Left lung (tissue), 10 donors: ENCODE results near the gene ERI3. TPM values are rescaled to one million over a fixed set of nuclear protein-coding genes. Genes with fewer than 3 reads are reported as not detected.

ENCODE experiments used
- ATAC-seq: fragments of 200-7000 bp; cut with Tn5 transposase; one replicate; pipeline ENCODE4 v1.9.1; 2020; ENCODE audit warnings: moderate library complexity
- DNase-seq, 4 donors: peaks; one replicate each; pipeline ENCODE4 v3.0.0-alpha.2; 2013 to 2020
- H3K27ac ChIP-seq, 2 donors: fragments of 200-600 bp; sonication (generic) in 1 of 2; one replicate each; pipeline versions ENCODE4 v1.5.0 to v1.8.0; 2020 to 2021
- H3K27me3 ChIP-seq, 2 donors: fragments of 200-600 bp; sonication (generic) in 1 of 2; one replicate each; pipeline versions ENCODE4 v1.5.0 to v1.8.0; 2020 to 2021
- H3K36me3 ChIP-seq, 2 donors: fragments of 200-600 bp; sonication (generic) in 1 of 2; one replicate each; pipeline versions ENCODE4 v1.5.0 to v1.8.0; 2020 to 2021
- H3K4me1 ChIP-seq, 2 donors: fragments of 200-600 bp; one replicate each; pipeline ENCODE4 v1.8.0; 2021
- H3K4me3 ChIP-seq, 2 donors: fragments of 200-600 bp; sonication (generic) in 1 of 2; one replicate each; pipeline versions ENCODE4 v1.5.0 to v1.8.0; 2020 to 2021; ENCODE audit warnings: mild to moderate bottlenecking in 1 of 2
- H3K9me3 ChIP-seq, 2 donors: fragments of 200-600 bp; sonication (generic) in 1 of 2; one replicate each; pipeline versions ENCODE4 v1.5.0 to v1.8.0; 2020 to 2021
- intact Hi-C, 2 donors: fragments of 100-400 bp; cut with DNase I; formaldehyde crosslinking; loops; one replicate each; pipeline versions ENCODE4 v1.11.2 to v1.14.2; 2022
- polyA plus RNA-seq, 6 donors: library from polyadenylated mRNA; unstranded; fragments of 120-200 nt; gene quantifications; one replicate each; pipeline ENCODE4 v1.2.1, GENCODE V29; 2013; ENCODE audit not compliant: insufficient read length in 6 of 6
- total RNA-seq, 2 donors: library from RNA; stranded (reverse); fragmentation: NEBNext Ultra II Directional; extraction: Animal tissue kit (Norgen Biotek cat#: 25700); gene quantifications; one replicate each; pipeline ENCODE4 v1.2.1, GENCODE V29; 2021
- TF ChIP-seq, protein P1 (sequence below), 2 donors: fragments of 200-600 bp; sonication (generic) in 1 of 2; IDR thresholded peaks; one replicate each; pipeline versions ENCODE4 v1.5.0 to v1.8.0; 2021; ENCODE audit warnings: antibody characterized with exemption in 2 of 2
- donor health status: DM: no; HTN: yes; CAD: no.
- donor health status: DM: no; HTN: no; CAD: no.

ERI3 gene
- total and polyA plus RNA-seq, 8 donors, result 44.5 to 70.7 (median 65.3) TPM

GRCh38 chr1:44288883-44289282 lies 66.2 kb downstream of the ERI3 start:
- no peak overlapping the region for H3K27ac ChIP-seq
- no peaks in the 10 kb centered on the region for H3K9me3 ChIP-seq
- TF ChIP-seq, protein P1, sequence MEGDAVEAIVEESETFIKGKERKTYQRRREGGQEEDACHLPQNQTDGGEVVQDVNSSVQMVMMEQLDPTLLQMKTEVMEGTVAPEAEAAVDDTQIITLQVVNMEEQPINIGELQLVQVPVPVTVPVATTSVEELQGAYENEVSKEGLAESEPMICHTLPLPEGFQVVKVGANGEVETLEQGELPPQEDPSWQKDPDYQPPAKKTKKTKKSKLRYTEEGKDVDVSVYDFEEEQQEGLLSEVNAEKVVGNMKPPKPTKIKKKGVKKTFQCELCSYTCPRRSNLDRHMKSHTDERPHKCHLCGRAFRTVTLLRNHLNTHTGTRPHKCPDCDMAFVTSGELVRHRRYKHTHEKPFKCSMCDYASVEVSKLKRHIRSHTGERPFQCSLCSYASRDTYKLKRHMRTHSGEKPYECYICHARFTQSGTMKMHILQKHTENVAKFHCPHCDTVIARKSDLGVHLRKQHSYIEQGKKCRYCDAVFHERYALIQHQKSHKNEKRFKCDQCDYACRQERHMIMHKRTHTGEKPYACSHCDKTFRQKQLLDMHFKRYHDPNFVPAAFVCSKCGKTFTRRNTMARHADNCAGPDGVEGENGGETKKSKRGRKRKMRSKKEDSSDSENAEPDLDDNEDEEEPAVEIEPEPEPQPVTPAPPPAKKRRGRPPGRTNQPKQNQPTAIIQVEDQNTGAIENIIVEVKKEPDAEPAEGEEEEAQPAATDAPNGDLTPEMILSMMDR (IDR thresholded peaks at IDR 0.05), result no peak
- DNase-seq (no peak), ATAC-seq (no peak)
- peaks cover 0 to 28% of the 10 kb centered on the region in 2 donors for H3K36me3 ChIP-seq
- no peak overlapping the region for H3K4me3 ChIP-seq
- peaks cover 0 to 2% of the 10 kb centered on the region in 2 donors for H3K4me1 ChIP-seq
- intact Hi-C loops, result no loop called here
- H3K27me3 ChIP-seq, result no peaks in the 10 kb centered on the region

DNA sequence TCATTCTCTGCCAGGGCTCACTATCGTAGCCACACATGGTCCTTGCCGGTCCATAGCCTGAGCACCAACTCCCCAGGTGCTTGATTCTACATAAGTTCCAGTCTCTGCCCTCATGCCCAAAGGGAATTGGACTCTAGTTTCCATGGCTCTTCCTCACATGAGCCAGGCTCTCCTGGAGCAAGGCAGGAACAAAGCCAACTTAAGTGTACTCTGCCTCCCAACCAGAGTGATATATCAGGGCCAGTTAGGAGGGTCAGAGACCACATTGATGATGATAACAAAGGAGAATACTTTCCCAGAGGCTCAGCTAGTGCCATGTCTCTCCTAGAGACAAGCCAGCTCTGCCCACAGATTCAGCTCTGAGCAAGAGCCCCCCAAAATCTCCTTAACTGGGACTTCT lies 70.9 kb downstream of the ERI3 start:
- no peaks in the 10 kb centered on the region for H3K9me3 ChIP-seq
- H3K27me3 ChIP-seq, result no peaks in the 10 kb centered on the region
- DNase-seq (no peak), ATAC-seq (no peak)
- TF ChIP-seq, protein P1 (IDR thresholded peaks at IDR 0.05), result no peak
- intact Hi-C loops, result no loop called here
- peaks cover 0 to 17% of the 10 kb centered on the region in 2 donors for H3K4me1 ChIP-seq
- no peak overlapping the region for H3K27ac ChIP-seq
- H3K4me3 ChIP-seq, result no peak overlapping the region
- H3K36me3 ChIP-seq, result peaks cover 0 to 27% of the 10 kb centered on the region in 2 donors

- ATAC-seq (peak; percentile 95), DNase-seq (no peak)
- Histone ChIP-seq H3K4me1 (peaks cover 0 to 17% of the 10 kb centered on the region in 2 donors), H3K27ac (no peak overlapping the region), H3K4me3 (no peak overlapping the region), H3K27me3 (no peaks in the 10 kb centered on the region), H3K36me3 (peaks cover 0 to 27% of the 10 kb centered on the region in 2 donors), H3K9me3 (no peaks in the 10 kb centered on the region)
- TF ChIP-seq, protein P1 (IDR thresholded peaks at IDR 0.05), result no peak
- intact Hi-C loops, result no loop called here
These were observed 71.4 kb downstream of the ERI3 start for GRCh38 chr1:44283524-44284173.

DNA sequence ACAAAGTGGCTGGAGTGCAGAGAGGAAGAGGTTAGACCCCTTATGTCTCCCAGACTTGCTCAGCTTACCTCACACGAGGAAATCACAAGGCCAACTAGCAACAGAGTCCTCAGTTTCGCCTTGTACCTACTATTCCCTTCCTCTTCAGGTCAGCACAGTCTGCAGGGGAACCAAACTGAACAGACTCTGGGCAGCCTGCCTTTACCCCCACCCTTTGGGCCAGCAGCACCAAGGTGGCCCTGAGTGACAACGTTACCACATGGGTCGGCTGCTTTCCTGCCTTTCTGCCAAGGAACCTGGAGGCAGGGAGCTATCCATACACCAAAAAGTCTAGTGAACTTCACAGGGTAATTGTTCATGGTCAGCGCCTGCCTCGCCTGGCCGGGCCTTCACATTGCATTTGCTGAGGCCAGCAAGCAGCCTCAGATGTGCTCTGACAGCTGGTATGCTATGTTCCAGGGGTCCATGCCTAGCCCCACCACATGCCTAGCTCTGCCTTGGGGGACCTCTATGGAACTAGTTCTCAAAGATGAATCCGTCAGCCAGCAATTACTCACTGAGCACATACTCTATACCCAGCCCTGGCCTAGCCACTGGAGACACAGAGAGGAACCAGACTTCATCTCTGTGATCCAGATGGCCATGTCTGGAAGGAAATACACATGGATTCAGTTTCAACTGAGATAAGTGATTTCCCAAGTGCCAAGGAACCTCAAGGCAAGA lies 72.2 kb downstream of the ERI3 start:
- H3K9me3 ChIP-seq, result no peaks in the 10 kb centered on the region
- peaks cover 0 to 22% of the 10 kb centered on the region in 2 donors for H3K36me3 ChIP-seq
- DNase-seq (no peak), ATAC-seq (no peak)
- no peaks in the 10 kb centered on the region for H3K27me3 ChIP-seq
- H3K4me1 ChIP-seq, result peaks cover 0 to 17% of the 10 kb centered on the region in 2 donors
- no peak overlapping the region for H3K4me3 ChIP-seq
- intact Hi-C loops, result no loop called here
- TF ChIP-seq, protein P1 (IDR thresholded peaks at IDR 0.05), result no peak
- H3K27ac ChIP-seq, result no peak overlapping the region

- Histone ChIP-seq H3K9me3 (no peaks in the 10 kb centered on the region), H3K4me3 (no peak overlapping the region), H3K36me3 (peaks cover 0 to 22% of the 10 kb centered on the region in 2 donors), H3K27me3 (no peaks in the 10 kb centered on the region), H3K4me1 (peaks cover 0 to 17% of the 10 kb centered on the region in 2 donors), H3K27ac (peak overlapping the region in 1 of 2 donors; percentile 18)
- DNase-seq (no peak), ATAC-seq (no peak)
- intact Hi-C loops, result no loop called here
- TF ChIP-seq, protein P1 (IDR thresholded peaks at IDR 0.05), result no peak
These were observed 72.9 kb downstream of the ERI3 start for GRCh38 chr1:44281962-44282703.
